Glomerular endothelial cell (primary cell): Measurements from ENCODE around the gene LEMD1. TPM values are rescaled to one million over a fixed set of nuclear protein-coding genes. Genes with fewer than 3 reads are reported as not detected.

Experiments used
- DNase-seq: peaks from one replicate; pipeline ENCODE4 v3.0.0-alpha.2; 2011; ENCODE audit warnings: low read depth, low spot score; ENCODE audit errors: extremely low read depth
- total RNA-seq: library from RNA; depleted of rRNA; stranded (reverse); fragments of >200 nt; gene quantifications from 2 replicates; pipeline ENCODE4 v1.2.3, GENCODE V29; 2015

LEMD1 gene
- total RNA-seq, 1 donor from 2014 or later = not detected

DNA sequence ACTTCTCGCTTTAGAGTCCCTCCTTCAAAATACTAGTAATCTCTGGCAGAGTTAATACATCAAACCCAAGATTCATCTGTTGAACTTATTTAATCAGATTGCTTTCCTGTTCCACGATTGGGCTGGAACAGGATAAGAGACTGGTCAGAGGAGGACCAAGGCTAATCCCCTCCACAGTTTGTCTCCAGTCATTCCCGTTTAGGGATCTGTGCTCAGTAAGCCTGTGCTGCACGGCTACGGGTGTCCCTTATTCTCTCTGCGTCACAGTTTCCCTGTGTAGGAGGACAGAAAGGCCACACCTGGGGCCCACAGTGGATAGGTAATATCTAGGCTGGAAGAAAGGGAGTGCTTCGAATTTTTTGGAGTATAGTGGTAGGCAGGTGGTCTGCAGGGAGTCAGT is 83.8 kb downstream of the LEMD1 start:
- DNase-seq = no peak

- no peak for DNase-seq
These were observed 84.4 kb downstream of the LEMD1 start for GRCh38 chr1:205337481-205337880.

GRCh38 chr1:205335692-205336091 is 86.2 kb downstream of the LEMD1 start:
- no peak for DNase-seq

- DNase-seq = no peak
These were observed 89.7 kb downstream of the LEMD1 start for GRCh38 chr1:205332015-205332791.

Other genes starting within 250 kb of the LEMD1 start
- 7.4 and 10.3 TPM in 2 replicates for gene DSTYK, start 210.4 kb downstream of the LEMD1 start, total RNA-seq
- 3.7 and 5.3 TPM in 2 replicates for gene TMCC2, start 194.1 kb downstream of the LEMD1 start, total RNA-seq
- 14.4 and 17.7 TPM in 2 replicates for gene NUAK2, start 100.3 kb downstream of the LEMD1 start, total RNA-seq
- 0.29 and 0.64 TPM in 2 replicates for gene KLHDC8A, start 65.1 kb downstream of the LEMD1 start, total RNA-seq
- not detected in 2 replicates for gene BLACAT1, start 34.0 kb upstream of the LEMD1 start, total RNA-seq
- 0.18 and 9.7 TPM in 2 replicates for gene CDK18, start 82.6 kb upstream of the LEMD1 start, total RNA-seq
- 23.2 and 35.2 TPM in 2 replicates for gene ELK4, start 210.0 kb upstream of the LEMD1 start, total RNA-seq